Measurements from ENCODE around the gene BRCC3. TPM values are rescaled to one million over a fixed set of nuclear protein-coding genes. Genes with fewer than 3 reads are reported as not detected.
A peak's percentile ranks its signal among the peaks of the same experiment; 100 is the strongest.

The BRCC3 gene
- total and polyA plus RNA-seq, 2 of the 13 experiments (the other 11 are each of a cell fraction or from before 2014, with no cell fraction given), result 19.8 to 24.3 TPM

- TF ChIP-seq ZSCAN22 (CRISPR knock-in tag; IDR thresholded peaks at IDR 0.05) (no peak), RAD21 (CRISPR knock-in tag; IDR thresholded peaks at IDR 0.05) (no peak), KMT2B (CRISPR knock-in tag; IDR thresholded peaks at IDR 0.05) (no peak), DRAP1 (CRISPR knock-in tag; IDR thresholded peaks at IDR 0.05) (no peak), ELF4 (CRISPR knock-in tag; IDR thresholded peaks at IDR 0.05; ENCODE audit: borderline replicate concordance) (no peak), PCBP1 (IDR thresholded peaks at IDR 0.05; ENCODE audit: borderline replicate concordance, low read depth, low read length) (no peak), ZNF83 (CRISPR knock-in tag; IDR thresholded peaks at IDR 0.05; ENCODE audit: borderline replicate concordance) (no peak), SMAD1 (CRISPR knock-in tag; IDR thresholded peaks at IDR 0.05; ENCODE audit: borderline replicate concordance, low read depth) (no peak), FOXA3 (CRISPR knock-in tag; IDR thresholded peaks at IDR 0.05) (peak; percentile 31; the same call in 1 of the 2 replicates), HMGXB4 (CRISPR knock-in tag; IDR thresholded peaks at IDR 0.05; ENCODE audit: borderline replicate concordance in 1 of 2, low read depth in 1 of 2) (no peak), PPARG (CRISPR knock-in tag; conservative IDR thresholded peaks at IDR 0.05) (no peak), RERE (CRISPR knock-in tag; IDR thresholded peaks at IDR 0.05; ENCODE audit: low read depth) (no peak), SATB2 (CRISPR knock-in tag; IDR thresholded peaks at IDR 0.05) (no peak), FLYWCH1 (CRISPR knock-in tag; IDR thresholded peaks at IDR 0.05) (no peak), ZNF678 (CRISPR knock-in tag; IDR thresholded peaks at IDR 0.05) (no peak), THYN1 (CRISPR knock-in tag; IDR thresholded peaks at IDR 0.05; ENCODE audit: borderline replicate concordance, low read depth) (no peak), RXRB (CRISPR knock-in tag; IDR thresholded peaks at IDR 0.05; ENCODE audit: borderline replicate concordance) (no peak), PBX3 (CRISPR knock-in tag; IDR thresholded peaks at IDR 0.05; ENCODE audit: borderline replicate concordance) (no peak), ZNF431 (CRISPR knock-in tag; IDR thresholded peaks at IDR 0.05; ENCODE audit: borderline replicate concordance, low read depth) (no peak), MBD4 (IDR thresholded peaks at IDR 0.05; ENCODE audit: borderline replicate concordance, low read length) (no peak), BRD4 (CRISPR knock-in tag; IDR thresholded peaks at IDR 0.05) (no peak), ZNF121 (CRISPR knock-in tag; IDR thresholded peaks at IDR 0.05) (no peak), MLLT10 (CRISPR knock-in tag; IDR thresholded peaks at IDR 0.05) (no peak), KAT8 (CRISPR knock-in tag; IDR thresholded peaks at IDR 0.05) (no peak)
Observed at GRCh38 chrX:155068165-155068564, 3.1 kb upstream of the BRCC3 start (continued).

Measured in HepG2 (cell line).